GM12878 (cell line): ENCODE data around the gene STAM2. TPM values are rescaled to one million over a fixed set of nuclear protein-coding genes. Genes with fewer than 3 reads are reported as not detected.

Experiments used
- BACH1 ChIP-seq: fragments of 450-650 bp; IDR thresholded peaks from 2 replicates; pipeline ENCODE4 v1.6.1; 2017; ENCODE audit warnings: mild to moderate bottlenecking, borderline replicate concordance
- BCL11A ChIP-seq: IDR thresholded peaks from 2 replicates; pipeline ENCODE4 v1.6.1; 2011; ENCODE audit warnings: low read depth, low read length
- BHLHE40 ChIP-seq, 2 experiments: fragments of 450-650 bp in 1 of 2; IDR thresholded peaks; 2 replicates each; pipeline ENCODE4 v1.6.1; 2011 to 2017; ENCODE audit warnings: low read depth in 2 of 2, borderline replicate concordance in 1 of 2, improper control_type of control experiment in 1 of 2, low read length in 1 of 2, mild to moderate bottlenecking in 1 of 2
- CBX3 ChIP-seq: fragments of 200-600 bp; sonication (generic); IDR thresholded peaks from 2 replicates; pipeline ENCODE4 v1.6.1; 2016; ENCODE audit warnings: low read depth, borderline replicate concordance
- CBX5 ChIP-seq: sonication (generic); IDR thresholded peaks from 2 replicates; pipeline ENCODE4 v1.6.1; 2016; ENCODE audit warnings: low read depth, moderate library complexity, mild to moderate bottlenecking, inconsistent platforms
- CHD4 ChIP-seq: fragments of 200-600 bp; sonication (generic); IDR thresholded peaks from 2 replicates; pipeline ENCODE4 v1.6.1; 2016; ENCODE audit warnings: mild to moderate bottlenecking
- EGR1 ChIP-seq, 2 experiments: IDR thresholded peaks; 1 replicate in 1 of 2; 2 replicates in 1 of 2; pipeline ENCODE4 v1.6.1; 2011 to 2012; ENCODE audit warnings: low read depth in 2 of 2, low read length in 2 of 2, borderline replicate concordance in 1 of 2, mild to moderate bottlenecking in 1 of 2, moderate library complexity in 1 of 2
- EZH2 ChIP-seq: IDR thresholded peaks from 2 replicates; pipeline ENCODE4 v1.6.1; 2012; ENCODE audit warnings: low read depth, mild to moderate bottlenecking, control low read depth, inconsistent platforms, low read length, borderline replicate concordance; ENCODE audit not compliant: control insufficient read depth
- FOXK2 ChIP-seq: fragments of 450-650 bp; IDR thresholded peaks from 2 replicates; pipeline ENCODE4 v1.6.1; 2017; ENCODE audit warnings: mild to moderate bottlenecking, moderate library complexity
- HDAC2 ChIP-seq: fragments of 200-600 bp; sonication (generic); IDR thresholded peaks from 2 replicates; pipeline ENCODE4 v1.6.1; 2017
- IRF3 ChIP-seq: fragments of 450-650 bp; IDR thresholded peaks from 2 replicates; pipeline ENCODE4 v1.6.1; 2014; ENCODE audit warnings: mild to moderate bottlenecking
- IRF4 ChIP-seq: IDR thresholded peaks from 2 replicates; pipeline ENCODE4 v1.6.1; 2011; ENCODE audit warnings: low read depth, low read length
- JUND ChIP-seq: IDR thresholded peaks from 2 replicates; pipeline ENCODE4 v1.6.1; 2012; ENCODE audit warnings: low read depth, mild to moderate bottlenecking, low read length, improper control_type of control experiment, moderate library complexity
- NFYB ChIP-seq: IDR thresholded peaks from 2 replicates; pipeline ENCODE4 v1.6.1; 2011; ENCODE audit warnings: low read depth, mild to moderate bottlenecking, low read length, improper control_type of control experiment, moderate library complexity; ENCODE audit not compliant: insufficient read depth
- POU2F2 ChIP-seq: IDR thresholded peaks from 3 replicates; pipeline ENCODE4 v1.6.1; 2011; ENCODE audit warnings: low read depth, mild to moderate bottlenecking, low read length, borderline replicate concordance
- RAD51 ChIP-seq: fragments of 450-650 bp; IDR thresholded peaks from 2 replicates; pipeline ENCODE4 v1.6.1; 2016; ENCODE audit warnings: moderate library complexity, mild to moderate bottlenecking, inconsistent platforms
- RCOR1 ChIP-seq: conservative IDR thresholded peaks from 2 replicates; pipeline ENCODE4 v1.6.1; 2012; ENCODE audit warnings: low read depth, low read length, improper control_type of control experiment
- SIX5 ChIP-seq: IDR thresholded peaks from 2 replicates; pipeline ENCODE4 v1.6.1; 2011; ENCODE audit warnings: mild to moderate bottlenecking, low read depth, low read length, moderate library complexity; ENCODE audit not compliant: severe bottlenecking
- SPI1 ChIP-seq: IDR thresholded peaks from 2 replicates; pipeline ENCODE4 v1.6.1; 2011; ENCODE audit warnings: low read depth, mild to moderate bottlenecking, low read length, moderate library complexity, borderline replicate concordance; ENCODE audit not compliant: insufficient read depth
- SREBF1 ChIP-seq: IDR thresholded peaks from 2 replicates; pipeline ENCODE4 v1.6.1; 2012; ENCODE audit warnings: mild to moderate bottlenecking, low read length
- SUPT20H ChIP-seq: IDR thresholded peaks from 2 replicates; pipeline ENCODE4 v1.6.1; 2011; ENCODE audit warnings: low read depth, mild to moderate bottlenecking, low read length, moderate library complexity, borderline replicate concordance; ENCODE audit not compliant: control insufficient read depth
- TAF1 ChIP-seq: IDR thresholded peaks from 2 replicates; pipeline ENCODE4 v1.6.1; 2011; ENCODE audit warnings: mild to moderate bottlenecking, low read depth, low read length, borderline replicate concordance
- USF2 ChIP-seq: IDR thresholded peaks from 2 replicates; pipeline ENCODE4 v1.6.1; 2011; ENCODE audit warnings: low read depth, low read length, improper control_type of control experiment, borderline replicate concordance
- YY1 ChIP-seq: IDR thresholded peaks from 2 replicates; pipeline ENCODE4 v1.6.1; 2011; ENCODE audit warnings: low read depth, mild to moderate bottlenecking, low read length
- ZZZ3 ChIP-seq: IDR thresholded peaks from 2 replicates; pipeline ENCODE4 v1.6.1; 2011; ENCODE audit warnings: low read depth; ENCODE audit not compliant: control insufficient read depth, insufficient read length
- polyA plus RNA-seq, 11 experiments: library from polyadenylated mRNA; depleted of rRNA in 4 of 11; unstranded in 6 of 11; stranded (reverse) in 5 of 11; fragments of >200 nt; fragmentation: Nextera tagmentation in 4 of 11; fragmentation: Illumina TruSeq in 1 of 11; extraction: Ambion mirVana in 4 of 11; extraction: Trizol in 1 of 11; gene quantifications; 1 replicate in 1 of 11; 2 replicates in 10 of 11; pipeline versions ENCODE4 v1.2.1 to v1.2.3, GENCODE V29; 2011 to 2016; ENCODE audit warnings: inconsistent platforms in 2 of 11, missing spikeins in 2 of 11, low read depth in 1 of 11
- total RNA-seq, 4 experiments: library from RNA; depleted of rRNA in 3 of 4; stranded (reverse); fragments of >200 nt in 3 of 4; fragmentation: Illumina TruSeq in 1 of 4; extraction: Trizol in 1 of 4; gene quantifications; 2 replicates each; pipeline versions ENCODE4 v1.2.1 to v1.2.3, GENCODE V29; 2013 to 2021
- TF ChIP-seq, protein P1 (sequence below): IDR thresholded peaks from 2 replicates; pipeline ENCODE4 v1.6.1; 2012; ENCODE audit warnings: low read depth, low read length, improper control_type of control experiment
- TF ChIP-seq, protein P2 (sequence below): fragments of 450-650 bp; IDR thresholded peaks from 2 replicates; pipeline ENCODE4 v1.6.1; 2017; ENCODE audit warnings: low read depth, mild to moderate bottlenecking, moderate library complexity

The STAM2 gene
- total and polyA plus RNA-seq, 10 of the 15 experiments (the other 5 are each of a cell fraction or from before 2014, with no cell fraction given), result 4.4 to 21.6 (median 16.2) TPM

GRCh38 chr2:152175368-152176112 is at the start of gene STAM2 (continued):
- TF ChIP-seq HDAC2, result no peak
- peak; percentile 9; the same call in 1 of the 2 replicates for TF ChIP-seq IRF3
- no peak; the same call in 1 of the 2 replicates for TF ChIP-seq YY1
- TF ChIP-seq SUPT20H, result no peak
- no peak for TF ChIP-seq BACH1
- no peak; the same call in 1 of the 2 replicates for TF ChIP-seq IRF4
- TF ChIP-seq JUND, result 0 out of 2 replicates have a peak, but pooled peaks have one; percentile 25
- no peak for TF ChIP-seq NFYB
- no peak; the same call in 1 of the 2 replicates for TF ChIP-seq SREBF1
- TF ChIP-seq CHD4, result no peak
- TF ChIP-seq POU2F2, result 0 out of 3 replicates have a peak, but pooled peaks have one; percentile 23
- TF ChIP-seq CBX3, result no peak
- no peak for TF ChIP-seq FOXK2
- no peak for TF ChIP-seq USF2
- TF ChIP-seq, protein P1, sequence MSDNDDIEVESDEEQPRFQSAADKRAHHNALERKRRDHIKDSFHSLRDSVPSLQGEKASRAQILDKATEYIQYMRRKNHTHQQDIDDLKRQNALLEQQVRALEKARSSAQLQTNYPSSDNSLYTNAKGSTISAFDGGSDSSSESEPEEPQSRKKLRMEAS, result no peak; the same call in none of the 2 replicates
- TF ChIP-seq TAF1, result peak; percentile 12; the same call in 1 of the 2 replicates
- TF ChIP-seq BCL11A, result no peak
- TF ChIP-seq SPI1, result peak; percentile 59
- TF ChIP-seq BHLHE40 (IDR thresholded peaks at IDR 0.05; ENCODE audit: borderline replicate concordance in 1 of 2, low read depth in 2 of 2, low read length in 1 of 2), result peak in 1 of 2 experiments; percentile 54; a peak in 3 of 4 replicates
- TF ChIP-seq EGR1 (IDR thresholded peaks at IDR 0.05; ENCODE audit: borderline replicate concordance in 1 of 2, low read depth in 2 of 2, low read length in 2 of 2), result 0 out of 3 replicates have a peak, but pooled peaks of 1 of the 2 experiments have one; percentile 8
- 0 out of 2 replicates have a peak, but pooled peaks have one; percentile 27 for TF ChIP-seq RCOR1
- TF ChIP-seq, protein P2, sequence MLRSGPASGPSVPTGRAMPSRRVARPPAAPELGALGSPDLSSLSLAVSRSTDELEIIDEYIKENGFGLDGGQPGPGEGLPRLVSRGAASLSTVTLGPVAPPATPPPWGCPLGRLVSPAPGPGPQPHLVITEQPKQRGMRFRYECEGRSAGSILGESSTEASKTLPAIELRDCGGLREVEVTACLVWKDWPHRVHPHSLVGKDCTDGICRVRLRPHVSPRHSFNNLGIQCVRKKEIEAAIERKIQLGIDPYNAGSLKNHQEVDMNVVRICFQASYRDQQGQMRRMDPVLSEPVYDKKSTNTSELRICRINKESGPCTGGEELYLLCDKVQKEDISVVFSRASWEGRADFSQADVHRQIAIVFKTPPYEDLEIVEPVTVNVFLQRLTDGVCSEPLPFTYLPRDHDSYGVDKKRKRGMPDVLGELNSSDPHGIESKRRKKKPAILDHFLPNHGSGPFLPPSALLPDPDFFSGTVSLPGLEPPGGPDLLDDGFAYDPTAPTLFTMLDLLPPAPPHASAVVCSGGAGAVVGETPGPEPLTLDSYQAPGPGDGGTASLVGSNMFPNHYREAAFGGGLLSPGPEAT, result peak; percentile 83
- TF ChIP-seq ZZZ3, result no peak
- 0 out of 2 replicates have a peak, but pooled peaks have one; percentile 79 for TF ChIP-seq CBX5
- no peak for TF ChIP-seq RAD51
- no peak for TF ChIP-seq EZH2
- peak; percentile 20 for TF ChIP-seq SIX5
